GM23338 (cell line): Measurements from ENCODE around the gene KYNU. TPM values are rescaled to one million over a fixed set of nuclear protein-coding genes. Genes with fewer than 3 reads are reported as not detected.
"Not testable (repeated sequence)": the region's sequence is repeated elsewhere in the genome, so short reads cannot be mapped to it uniquely, and the experiment has no call there.

ENCODE experiments used
- ATAC-seq: fragments of 200-7000 bp; cut with Tn5 transposase; 3 replicates; pipeline ENCODE4 v1.9.1; 2020
- DNase-seq: peaks from one replicate; pipeline ENCODE4 v3.0.0-alpha.2; 2015; ENCODE audit warnings: low spot score
- H2AFZ ChIP-seq: fragments of 200-600 bp; sonication (generic); 2 replicates; pipeline ENCODE4 v1.8.0; 2016; ENCODE audit warnings: antibody characterized with exemption, mild to moderate bottlenecking, moderate library complexity
- H3F3A ChIP-seq: fragments of 200-600 bp; sonication (generic); replicated peaks from 2 replicates; pipeline ENCODE4 v1.8.0; 2017; ENCODE audit warnings: antibody characterized with exemption, mixed run types, low read depth
- H3K27ac ChIP-seq: fragments of 200-600 bp; sonication (generic); 2 replicates; pipeline ENCODE4 v1.6.1; 2016; ENCODE audit warnings: low read depth
- H3K27me3 ChIP-seq: fragments of 200-600 bp; sonication (generic); 2 replicates; pipeline ENCODE4 v1.8.0; 2016; ENCODE audit warnings: mild to moderate bottlenecking, mixed run types, moderate library complexity; ENCODE audit not compliant: insufficient read depth
- H3K36me3 ChIP-seq: fragments of 200-600 bp; sonication (generic); 2 replicates; pipeline ENCODE4 v1.8.0; 2016; ENCODE audit warnings: mild to moderate bottlenecking; ENCODE audit not compliant: insufficient read depth
- H3K4me1 ChIP-seq: fragments of 200-600 bp; sonication (generic); 2 replicates; pipeline ENCODE4 v1.8.0; 2016; ENCODE audit warnings: mild to moderate bottlenecking, moderate library complexity; ENCODE audit not compliant: insufficient read depth
- H3K4me2 ChIP-seq: fragments of 200-600 bp; sonication (generic); 2 replicates; pipeline ENCODE4 v1.7.1; 2017; ENCODE audit warnings: mixed run types
- H3K4me3 ChIP-seq: fragments of 200-600 bp; sonication (generic); 2 replicates; pipeline ENCODE4 v1.6.1; 2016; ENCODE audit warnings: mixed run types
- H3K79me2 ChIP-seq: fragments of 200-600 bp; sonication (generic); replicated peaks from 2 replicates; pipeline ENCODE4 v1.8.0; 2017; ENCODE audit warnings: mild to moderate bottlenecking; ENCODE audit not compliant: insufficient read depth
- H3K9me2 ChIP-seq: fragments of 200-600 bp; sonication (generic); 2 replicates; pipeline ENCODE4 v1.8.0; 2017; ENCODE audit not compliant: insufficient read depth
- H4K20me1 ChIP-seq: fragments of 200-600 bp; sonication (generic); replicated peaks from 2 replicates; pipeline ENCODE4 v1.8.0; 2017; ENCODE audit warnings: mild to moderate bottlenecking; ENCODE audit not compliant: insufficient read depth
- H3K27ac Mint-ChIP-seq: 2 replicates; pipeline ENCODE4 v1.8.0; 2020; ENCODE audit warnings: inconsistent platforms, mild to moderate bottlenecking, moderate library complexity, mixed read lengths
- H3K27me3 Mint-ChIP-seq: 3 replicates; pipeline ENCODE4 v1.8.0; 2022; ENCODE audit warnings: low read depth, mild to moderate bottlenecking, moderate library complexity, mixed read lengths, inconsistent platforms; ENCODE audit not compliant: insufficient read depth, poor library complexity
- H3K36me3 Mint-ChIP-seq: 3 replicates; pipeline ENCODE4 v1.8.0; 2021; ENCODE audit warnings: low read depth, mild to moderate bottlenecking, inconsistent platforms, moderate library complexity, mixed read lengths
- H3K4me1 Mint-ChIP-seq: 3 replicates; pipeline ENCODE4 v1.8.0; 2020; ENCODE audit warnings: mild to moderate bottlenecking, inconsistent platforms, mixed read lengths
- H3K4me3 Mint-ChIP-seq: 3 replicates; pipeline ENCODE4 v1.8.0; 2021; ENCODE audit warnings: moderate library complexity, mild to moderate bottlenecking, inconsistent platforms, mixed read lengths
- H3K9me3 Mint-ChIP-seq: 3 replicates; pipeline ENCODE4 v1.8.0; 2020; ENCODE audit warnings: moderate library complexity, mild to moderate bottlenecking, inconsistent platforms, mixed read lengths
- polyA plus RNA-seq: library from polyadenylated mRNA; unstranded; fragments of >200 nt; fragmentation: Nextera tagmentation; extraction: Ambion mirVana; gene quantifications from 2 replicates; pipeline ENCODE4 v1.2.1, GENCODE V29; 2016
- small RNA-seq: library from RNA; depleted of rRNA; stranded (forward); fragments of <200 nt; gene quantifications from one replicate; pipeline ENCODE3, GENCODE V24; 2014; ENCODE audit warnings: low replicate concordance
- total RNA-seq: library from RNA; depleted of rRNA; stranded (reverse); fragments of >200 nt; shearing (Covaris generic); gene quantifications from 2 replicates; pipeline ENCODE4 v1.2.3, GENCODE V29; 2014

Gene KYNU
- total and polyA plus RNA-seq, 2 experiments from 2014 or later: 0.03 to 0.21 TPM

DNA sequence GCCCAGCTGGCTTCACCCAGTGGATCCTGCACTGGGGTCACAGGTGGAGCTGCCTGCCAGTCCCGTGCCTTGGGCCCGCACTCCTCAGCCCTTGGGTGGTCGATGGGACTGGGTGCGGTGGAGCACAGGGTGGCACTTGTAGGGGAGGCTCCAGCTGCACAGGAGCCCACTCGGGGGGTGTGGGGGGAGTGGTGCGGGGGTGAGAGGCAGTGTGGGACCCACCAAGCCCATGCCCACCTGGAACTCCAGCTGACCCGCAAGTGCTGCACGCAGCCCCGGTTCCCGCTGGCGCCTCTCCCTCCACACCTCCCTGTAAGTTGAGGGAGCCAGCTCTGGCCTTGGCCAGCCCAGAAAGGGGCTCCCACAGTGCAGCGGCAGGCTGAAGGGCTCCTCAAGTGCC, 212.1 kb downstream of the KYNU start:
- not testable (repeated sequence) for H4K20me1 ChIP-seq, H3K4me1 Mint-ChIP-seq, H3K27me3 Mint-ChIP-seq, H3K36me3 Mint-ChIP-seq, H3K79me2 ChIP-seq, H3K4me2 ChIP-seq, H3K9me2 ChIP-seq, H3K4me1 ChIP-seq, ATAC-seq, H3K27ac Mint-ChIP-seq, H3K27ac ChIP-seq, H3K4me3 ChIP-seq, DNase-seq, H2AFZ ChIP-seq, H3F3A ChIP-seq, H3K36me3 ChIP-seq, H3K27me3 ChIP-seq, H3K4me3 Mint-ChIP-seq, H3K9me3 Mint-ChIP-seq

Small RNA genes within 50 kb of the gene (small RNA-seq; reads per million reads assigned to genes)
- gene MTND4LP12: not detected
